Immature natural killer cell (primary cell): ENCODE measurements around the gene AADAC. TPM values are rescaled to one million over a fixed set of nuclear protein-coding genes. Genes with fewer than 3 reads are reported as not detected.
"Not testable (repeated sequence)": the region's sequence is repeated elsewhere in the genome, so short reads cannot be mapped to it uniquely, and the experiment has no call there.

Source experiments
- DNase-seq, 3 donors: peaks; one replicate each; pipeline ENCODE4 v3.0.0; 2022; ENCODE audit warnings: mixed read lengths in 1 of 3
- H3K27ac Mint-ChIP-seq, 6 donors: one replicate each; pipeline ENCODE4 v1.8.0; 2020; ENCODE audit warnings: mixed read lengths in 6 of 6, mild to moderate bottlenecking in 5 of 6, inconsistent platforms in 4 of 6, moderate library complexity in 3 of 6
- H3K27me3 Mint-ChIP-seq, 3 donors: one replicate each; pipeline ENCODE4 v1.8.0; 2020 to 2021; ENCODE audit warnings: low read depth in 3 of 3, mild to moderate bottlenecking in 3 of 3, mixed read lengths in 3 of 3, moderate library complexity in 3 of 3, inconsistent platforms in 1 of 3
- H3K36me3 Mint-ChIP-seq, 3 donors: one replicate each; pipeline ENCODE4 v1.8.0; 2020; ENCODE audit warnings: mixed read lengths in 3 of 3, inconsistent platforms in 2 of 3, mild to moderate bottlenecking in 2 of 3
- H3K4me1 Mint-ChIP-seq, 2 donors: one replicate each; pipeline ENCODE4 v1.8.0; 2020; ENCODE audit warnings: inconsistent platforms in 2 of 2, mild to moderate bottlenecking in 2 of 2, mixed read lengths in 2 of 2, moderate library complexity in 1 of 2
- H3K4me3 Mint-ChIP-seq, 5 donors: one replicate each; pipeline ENCODE4 v1.8.0; 2020; ENCODE audit warnings: mild to moderate bottlenecking in 5 of 5, mixed read lengths in 5 of 5, inconsistent platforms in 3 of 5, moderate library complexity in 3 of 5
- H3K9me3 Mint-ChIP-seq, 6 donors: one replicate each; pipeline ENCODE4 v1.8.0; 2020; ENCODE audit warnings: mild to moderate bottlenecking in 6 of 6, mixed read lengths in 6 of 6, inconsistent platforms in 4 of 6, moderate library complexity in 3 of 6
- polyA plus RNA-seq, 3 donors: library from polyadenylated mRNA; unstranded; fragments of 300-500 nt; fragmentation: Illumina TruSeq; gene quantifications; one replicate each; pipeline ENCODE4 v1.2.3, GENCODE V29; 2021

AADAC gene
- polyA plus RNA-seq, 3 donors from 2014 or later, result not detected

DNA sequence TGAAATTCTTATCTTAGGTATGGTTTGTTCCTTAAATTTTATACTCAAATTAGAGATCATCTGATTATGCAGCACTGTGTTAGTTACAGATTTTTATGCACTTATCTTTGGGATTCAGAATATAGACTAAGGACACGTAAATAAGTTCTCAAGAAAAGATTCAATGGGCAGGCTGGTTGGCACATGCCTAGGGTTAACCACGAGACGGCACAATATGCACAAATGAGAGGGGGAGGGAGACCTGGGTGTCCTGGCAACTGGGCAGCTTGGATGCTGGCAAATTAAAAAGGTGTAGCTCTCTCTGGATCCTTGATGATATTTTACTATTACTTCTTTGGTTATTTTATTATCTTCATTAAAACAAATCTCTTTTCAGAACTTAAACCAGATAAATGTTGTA, 672 bp downstream of the AADAC start:
- Mint-ChIP-seq H3K4me1 (no peaks in the 10 kb centered on the region), H3K27ac (no peak overlapping the region), H3K9me3 (no peaks in the 10 kb centered on the region), H3K4me3 (no peak overlapping the region), H3K27me3 (peaks cover 2 to 5% (median 3%) of the 10 kb centered on the region in 3 donors), H3K36me3 (no peaks in the 10 kb centered on the region)
- no peak for DNase-seq

DNA sequence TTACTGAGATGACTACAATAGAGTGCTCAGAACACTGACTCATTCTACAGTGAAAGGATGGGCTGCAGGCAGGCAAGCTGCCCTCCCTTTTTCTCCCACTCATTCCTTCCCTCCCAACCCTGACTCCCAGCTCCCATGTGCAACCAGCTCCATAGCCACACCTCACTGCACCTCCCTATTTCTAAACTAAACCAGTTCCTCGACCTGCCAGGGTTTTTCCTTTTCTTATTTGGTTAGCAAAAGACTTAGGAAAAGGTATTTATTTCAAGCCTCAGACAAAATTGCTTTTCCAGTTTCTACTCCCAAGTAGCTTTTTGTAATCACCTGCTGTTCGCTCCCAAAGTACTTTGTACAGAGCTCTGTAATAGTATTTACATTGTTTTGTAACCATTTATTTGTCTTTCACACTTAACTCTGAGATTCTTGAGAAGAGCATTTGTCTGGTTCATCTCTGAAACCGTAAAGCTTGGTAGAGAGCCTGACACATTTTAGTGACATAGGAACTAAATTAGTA, 2.2 kb downstream of the AADAC start:
- Mint-ChIP-seq H3K27me3 (peaks cover 2 to 5% (median 3%) of the 10 kb centered on the region in 3 donors), H3K36me3 (no peaks in the 10 kb centered on the region), H3K4me3 (no peak overlapping the region), H3K9me3 (no peaks in the 10 kb centered on the region), H3K4me1 (no peaks in the 10 kb centered on the region), H3K27ac (no peak overlapping the region)
- no peak for DNase-seq

DNA sequence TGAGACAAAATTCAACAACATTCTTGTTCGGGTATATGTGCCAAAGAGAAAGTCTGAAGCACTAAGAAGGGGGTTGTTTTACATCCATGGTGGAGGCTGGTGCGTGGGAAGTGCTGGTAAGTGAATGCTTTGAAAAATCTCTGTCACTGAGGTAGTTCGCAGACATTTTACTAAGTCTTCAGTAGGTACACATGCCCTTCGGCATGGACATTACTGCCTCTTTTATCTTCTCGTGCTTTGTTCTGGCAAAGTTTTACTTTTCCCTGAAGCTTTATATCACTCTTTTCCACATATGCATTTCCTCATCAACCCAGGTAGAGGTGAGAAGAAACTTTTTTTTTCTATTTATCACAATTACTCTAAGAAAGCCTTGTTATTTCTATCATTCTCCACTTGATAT, 3.6 kb downstream of the AADAC start:
- DNase-seq, result no peak
- H3K4me3 Mint-ChIP-seq, result no peak overlapping the region
- no peak overlapping the region for H3K27ac Mint-ChIP-seq
- no peaks in the 10 kb centered on the region for H3K9me3 Mint-ChIP-seq
- no peaks in the 10 kb centered on the region for H3K4me1 Mint-ChIP-seq
- H3K36me3 Mint-ChIP-seq, result no peaks in the 10 kb centered on the region
- peaks cover 2 to 5% (median 3%) of the 10 kb centered on the region in 3 donors for H3K27me3 Mint-ChIP-seq

DNA sequence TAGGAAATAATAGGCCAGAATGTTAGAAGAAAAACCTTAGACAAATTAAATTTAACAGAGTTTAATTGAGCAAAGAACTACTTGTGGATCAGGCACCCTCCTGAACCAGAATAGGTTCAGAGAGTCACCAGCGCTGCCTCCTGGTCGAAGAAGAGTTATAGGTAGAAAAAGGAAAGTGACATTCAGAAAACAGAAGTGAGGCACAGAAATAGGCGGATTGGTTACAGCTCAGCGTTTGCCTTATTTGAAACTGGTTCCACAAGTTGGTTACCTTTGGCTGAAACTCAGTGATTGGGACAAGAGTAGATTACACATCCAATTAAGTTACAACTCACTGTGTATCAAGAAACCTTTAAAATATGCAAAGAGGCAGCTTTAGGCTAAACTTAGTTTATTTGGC, 4.4 kb downstream of the AADAC start:
- no peak overlapping the region for H3K27ac Mint-ChIP-seq
- no peaks in the 10 kb centered on the region for H3K9me3 Mint-ChIP-seq
- no peak for DNase-seq
- H3K4me3 Mint-ChIP-seq, result no peak overlapping the region
- H3K4me1 Mint-ChIP-seq, result no peaks in the 10 kb centered on the region
- no peaks in the 10 kb centered on the region for H3K36me3 Mint-ChIP-seq
- H3K27me3 Mint-ChIP-seq, result peaks cover 2 to 5% (median 3%) of the 10 kb centered on the region in 3 donors

DNA sequence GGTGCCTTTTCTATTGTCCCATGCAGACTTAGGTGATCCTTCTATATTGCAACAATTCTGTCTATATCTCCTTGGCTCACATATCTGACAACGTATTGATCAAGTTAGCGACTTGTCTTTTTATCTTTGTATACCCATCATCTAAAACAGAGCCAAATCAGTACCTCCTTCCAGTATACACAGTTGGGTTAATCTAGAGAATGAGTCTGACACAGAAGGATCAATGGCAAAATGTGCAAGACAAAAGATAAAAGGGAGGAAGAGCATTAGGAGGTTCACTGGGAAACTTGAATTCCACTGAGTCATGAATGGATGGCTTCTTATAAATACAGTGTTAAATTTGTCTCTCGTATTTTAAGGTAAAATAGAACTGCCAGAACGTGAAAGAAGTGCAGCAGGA, 6.0 kb downstream of the AADAC start:
- Mint-ChIP-seq H3K9me3 (no peaks in the 10 kb centered on the region), H3K4me3 (no peak overlapping the region), H3K36me3 (no peaks in the 10 kb centered on the region), H3K27me3 (peaks cover 2 to 5% (median 3%) of the 10 kb centered on the region in 3 donors), H3K4me1 (no peaks in the 10 kb centered on the region), H3K27ac (no peak overlapping the region)
- no peak for DNase-seq

DNA sequence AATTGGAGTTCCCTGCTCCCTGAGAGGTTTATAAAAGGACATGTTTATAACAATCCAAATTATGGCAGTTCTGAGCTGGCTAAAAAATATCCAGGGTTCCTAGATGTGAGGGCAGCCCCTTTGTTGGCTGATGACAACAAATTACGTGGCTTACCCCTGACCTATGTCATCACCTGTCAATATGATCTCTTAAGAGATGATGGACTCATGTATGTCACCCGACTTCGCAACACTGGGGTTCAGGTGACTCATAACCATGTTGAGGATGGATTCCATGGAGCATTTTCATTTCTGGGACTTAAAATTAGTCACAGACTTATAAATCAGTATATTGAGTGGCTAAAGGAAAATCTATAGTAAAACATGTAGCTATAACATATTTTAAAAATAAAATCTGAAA, 13.9 kb downstream of the AADAC start:
- H3K9me3 Mint-ChIP-seq, result no peaks in the 10 kb centered on the region
- no peaks in the 10 kb centered on the region for H3K4me1 Mint-ChIP-seq
- H3K36me3 Mint-ChIP-seq, result no peaks in the 10 kb centered on the region
- no peak overlapping the region for H3K4me3 Mint-ChIP-seq
- H3K27ac Mint-ChIP-seq, result no peak overlapping the region
- DNase-seq, result no peak
- H3K27me3 Mint-ChIP-seq, result peaks cover 0 to 16% (median 11%) of the 10 kb centered on the region in 3 donors

DNA sequence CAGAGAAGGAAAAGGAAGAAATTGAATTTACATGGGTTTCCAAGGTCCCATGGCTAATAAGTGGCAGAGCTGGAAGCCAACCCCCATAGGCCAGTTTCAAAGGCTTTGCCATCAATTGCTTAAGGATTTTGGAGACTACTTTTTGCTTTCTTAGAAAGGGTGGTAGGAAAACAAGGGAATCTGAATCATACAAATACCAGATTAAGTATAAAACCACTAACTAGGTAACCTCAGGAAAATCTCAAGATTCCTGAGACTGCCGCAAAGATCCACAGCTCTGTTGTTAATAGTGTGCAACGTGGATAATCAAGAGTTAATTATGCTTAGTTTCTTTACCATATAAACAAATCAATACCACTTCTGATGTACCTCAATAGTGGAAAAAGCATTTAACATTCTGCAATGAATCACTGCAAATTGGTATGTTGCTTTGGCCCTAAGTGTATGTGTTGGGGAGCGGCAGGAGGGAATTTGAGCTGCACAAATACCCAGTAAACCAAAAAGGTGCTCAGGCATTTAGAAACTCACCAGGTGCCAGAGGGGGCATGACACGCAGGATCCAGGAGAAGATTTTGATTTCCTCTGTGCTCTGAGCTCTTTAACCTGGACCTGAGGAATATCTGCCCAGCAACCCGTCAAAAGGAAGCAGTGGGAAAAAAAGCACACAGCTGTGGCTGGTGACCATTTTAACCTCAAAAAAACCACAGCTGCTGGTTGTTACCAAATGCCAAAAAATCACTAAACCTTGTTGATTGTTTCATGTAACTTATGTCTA, 22.0 kb downstream of the AADAC start:
- peak overlapping the region in 1 of 6 donors; percentile 25 for H3K27ac Mint-ChIP-seq
- no peak for DNase-seq
- H3K4me3 Mint-ChIP-seq, result no peak overlapping the region
- H3K36me3 Mint-ChIP-seq, result no peaks in the 10 kb centered on the region
- H3K27me3 Mint-ChIP-seq, result peaks cover 0 to 10% (median 0%) of the 10 kb centered on the region in 3 donors
- H3K4me1 Mint-ChIP-seq, result peaks cover 0 to 15% of the 10 kb centered on the region in 2 donors
- H3K9me3 Mint-ChIP-seq, result no peaks in the 10 kb centered on the region

DNA sequence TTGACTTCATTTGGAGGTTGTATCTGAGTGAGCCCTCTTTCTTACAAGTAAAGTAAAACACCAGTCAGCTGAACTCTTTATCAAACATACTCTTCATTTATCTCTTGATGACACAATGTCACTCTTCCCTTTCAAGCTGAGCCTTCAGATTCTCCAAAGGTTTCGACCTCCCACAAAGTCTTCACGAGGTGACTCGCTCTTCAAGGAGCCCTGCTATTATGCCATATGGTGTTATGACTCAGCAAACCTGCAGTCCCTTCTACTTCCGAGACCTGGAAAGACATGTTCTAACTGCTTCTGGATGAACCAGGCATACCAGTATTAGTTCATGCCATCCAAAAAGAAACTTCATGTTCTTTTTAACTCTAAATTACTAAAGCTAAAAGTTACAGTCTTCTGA, 23.1 kb downstream of the AADAC start:
- Mint-ChIP-seq H3K27me3 (peaks cover 0 to 8% (median 0%) of the 10 kb centered on the region in 3 donors), H3K36me3 (no peaks in the 10 kb centered on the region), H3K4me1 (peaks cover 0 to 15% of the 10 kb centered on the region in 2 donors), H3K4me3 (no peak overlapping the region), H3K27ac (no peak overlapping the region), H3K9me3 (no peaks in the 10 kb centered on the region)
- DNase-seq, result no peak

DNA sequence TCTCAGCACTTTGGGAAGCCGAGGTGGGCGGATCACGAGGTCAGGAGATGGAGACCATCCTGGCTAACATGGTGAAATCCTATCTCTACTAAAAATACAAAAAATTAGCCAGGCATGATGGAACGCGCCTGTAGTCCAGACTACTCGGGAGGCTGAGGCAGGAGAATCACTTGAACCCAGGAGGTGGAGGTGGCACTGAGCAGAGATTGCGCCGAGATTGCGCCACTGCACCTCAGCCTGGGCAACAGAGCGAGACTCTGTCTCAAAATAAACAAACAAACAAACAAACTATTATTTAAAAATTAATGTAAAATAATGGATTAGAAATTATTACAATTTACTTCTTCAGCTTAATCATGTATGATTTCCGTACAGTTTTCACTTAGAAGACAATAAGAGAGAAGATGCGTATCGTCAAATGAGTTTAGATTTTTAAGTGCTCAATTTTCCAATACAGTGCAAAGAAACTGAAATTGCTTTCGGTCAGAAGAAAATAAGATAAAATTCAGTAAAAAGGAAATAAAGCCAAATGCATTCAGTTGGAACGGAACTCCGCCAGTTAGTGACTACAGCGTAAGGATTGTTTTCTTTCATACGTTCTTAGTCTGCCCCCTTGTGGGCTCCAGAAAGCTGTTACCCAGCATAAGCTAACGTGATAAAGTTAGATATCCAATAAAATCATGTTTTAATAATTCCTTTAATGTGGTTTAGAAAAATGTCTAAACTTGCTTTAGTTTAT, 24.8 kb downstream of the AADAC start:
- peak; percentile 21 to 38 (median 37) for DNase-seq
- Mint-ChIP-seq H3K36me3 (no peaks in the 10 kb centered on the region), H3K27ac (no peak overlapping the region), H3K4me1 (peaks cover 0 to 15% of the 10 kb centered on the region in 2 donors), H3K9me3 (no peaks in the 10 kb centered on the region), H3K4me3 (peak overlapping the region in 2 of 5 donors; percentile 41 to 63), H3K27me3 (peaks cover 0 to 8% (median 1%) of the 10 kb centered on the region in 3 donors)

DNA sequence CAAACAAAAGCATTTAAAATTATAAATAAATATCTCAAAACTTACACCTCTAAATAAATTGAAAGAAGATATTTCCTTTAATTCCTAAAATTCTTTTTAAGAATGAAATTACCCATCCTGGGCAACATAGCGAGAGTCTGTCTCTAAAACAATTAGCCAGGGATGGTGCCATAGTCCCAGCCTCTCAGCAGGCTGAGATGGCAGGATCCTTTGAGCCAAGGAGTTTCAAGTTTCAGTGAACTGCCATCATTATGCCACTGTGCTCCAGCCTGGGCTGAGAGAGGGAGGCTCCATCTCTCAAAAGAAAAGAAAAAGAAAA, 25.4 kb downstream of the AADAC start:
- no peak overlapping the region for H3K4me3 Mint-ChIP-seq

DNA sequence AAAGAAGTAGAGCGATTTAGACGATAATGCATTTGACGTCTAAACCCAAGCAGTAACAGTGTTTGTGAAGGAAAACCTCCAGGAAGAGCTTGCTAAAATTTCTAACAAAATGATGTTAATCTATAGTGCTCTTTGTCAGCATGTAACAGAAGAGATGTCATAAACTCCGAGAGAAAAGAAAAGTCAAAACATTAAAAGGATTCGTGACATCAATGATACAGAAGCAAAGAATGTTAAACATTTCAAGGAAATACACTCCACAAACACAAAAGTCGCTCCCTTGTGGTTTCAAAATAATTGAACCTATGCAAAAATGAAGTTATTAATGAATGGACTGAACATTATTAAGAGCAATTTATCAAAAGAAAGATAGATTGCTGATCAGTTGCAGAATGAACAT, 27.9 kb downstream of the AADAC start:
- Mint-ChIP-seq H3K36me3 (no peaks in the 10 kb centered on the region), H3K9me3 (no peaks in the 10 kb centered on the region), H3K4me3 (no peak overlapping the region), H3K27me3 (peaks cover 0 to 7% (median 1%) of the 10 kb centered on the region in 3 donors), H3K4me1 (peaks cover 0 to 7% of the 10 kb centered on the region in 2 donors), H3K27ac (no peak overlapping the region)
- no peak for DNase-seq

More for the DNA sequence above, 25.4 kb downstream of the AADAC start:
- no peaks in the 10 kb centered on the region for H3K36me3 Mint-ChIP-seq
- H3K4me1 Mint-ChIP-seq, result peaks cover 0 to 15% of the 10 kb centered on the region in 2 donors
- H3K27me3 Mint-ChIP-seq, result peaks cover 0 to 8% (median 1%) of the 10 kb centered on the region in 3 donors
- no peak overlapping the region for H3K27ac Mint-ChIP-seq
- no peaks in the 10 kb centered on the region for H3K9me3 Mint-ChIP-seq
- DNase-seq, result no peak

DNA sequence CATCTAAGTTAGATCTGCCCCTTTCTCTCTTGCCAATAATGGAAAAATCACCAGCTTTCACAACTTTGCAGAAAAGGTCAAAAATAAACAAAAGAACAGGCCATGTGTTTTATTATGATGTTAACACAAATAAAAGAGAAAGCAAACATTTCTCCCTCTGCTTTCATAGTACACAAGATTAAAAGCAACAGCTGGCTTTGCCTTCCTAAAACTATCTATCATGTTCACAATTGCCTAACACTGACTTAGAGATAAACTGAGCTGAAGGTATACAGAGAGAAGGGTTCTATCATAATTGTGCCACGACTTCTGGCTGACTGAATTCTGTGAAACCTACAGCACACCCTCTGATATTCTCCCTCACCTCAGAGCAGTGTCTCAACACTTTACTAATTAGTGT, 29.4 kb downstream of the AADAC start:
- Mint-ChIP-seq H3K27ac (no peak overlapping the region), H3K4me1 (no peaks in the 10 kb centered on the region), H3K36me3 (no peaks in the 10 kb centered on the region), H3K9me3 (no peaks in the 10 kb centered on the region), H3K4me3 (no peak overlapping the region), H3K27me3 (peaks cover 0 to 5% (median 1%) of the 10 kb centered on the region in 3 donors)
- DNase-seq, result no peak

DNA sequence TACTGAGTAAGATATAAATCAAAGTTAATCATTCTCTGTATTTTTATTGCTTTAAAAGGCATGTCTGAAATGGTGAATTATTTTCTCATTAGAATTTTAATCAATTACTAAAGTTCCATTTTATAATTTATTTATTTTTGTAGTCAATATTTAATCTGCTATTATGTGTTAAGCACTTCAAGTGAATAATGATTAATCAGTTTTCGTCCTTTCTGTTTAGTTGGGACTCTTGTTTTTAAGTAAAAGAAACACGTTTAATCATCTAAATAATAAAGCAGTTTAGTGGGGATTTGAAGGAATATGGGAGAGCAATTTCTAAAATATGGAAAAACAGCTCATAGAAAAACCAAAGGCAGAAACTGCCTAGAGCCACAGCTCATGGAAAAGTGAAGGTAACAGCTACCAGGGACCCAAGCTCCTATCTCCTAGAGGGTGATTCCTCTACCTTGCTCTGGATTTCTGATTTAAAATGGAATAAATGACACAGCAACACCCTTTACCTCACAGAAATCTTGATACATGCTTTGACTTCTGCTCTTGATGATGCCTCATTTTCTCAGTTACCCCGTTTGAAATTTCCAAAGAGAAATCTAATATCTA, 31.5 kb downstream of the AADAC start:
- Mint-ChIP-seq H3K4me3 (no peak overlapping the region), H3K4me1 (no peaks in the 10 kb centered on the region), H3K27ac (no peak overlapping the region), H3K36me3 (peaks cover 0 to 10% (median 0%) of the 10 kb centered on the region in 3 donors), H3K9me3 (peaks cover 0 to 5% (median 1%) of the 10 kb centered on the region in 6 donors), H3K27me3 (peaks cover 0 to 7% (median 1%) of the 10 kb centered on the region in 3 donors)
- DNase-seq, result no peak

DNA sequence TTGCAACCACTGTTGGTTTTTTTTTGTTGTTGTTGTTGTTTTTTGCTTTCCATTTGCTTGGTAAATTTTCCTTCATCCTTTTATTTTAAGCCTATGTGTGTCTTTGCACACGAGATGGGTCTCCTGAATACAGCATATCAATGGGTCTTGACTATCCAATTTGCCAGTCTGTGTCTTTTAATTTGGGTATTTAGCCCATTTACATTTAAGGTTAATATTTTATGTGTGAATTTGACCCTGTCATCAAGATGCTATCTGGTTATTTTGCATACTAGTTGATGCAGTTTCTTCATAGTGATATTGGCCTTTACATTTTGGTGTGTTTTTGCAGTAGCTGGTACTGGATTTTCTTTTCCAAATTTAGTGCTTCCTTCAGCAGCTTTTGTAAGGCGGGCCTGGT, 36.1 kb downstream of the AADAC start:
- H3K4me1 Mint-ChIP-seq, DNase-seq, H3K27ac Mint-ChIP-seq, H3K27me3 Mint-ChIP-seq, H3K4me3 Mint-ChIP-seq: not testable (repeated sequence)
- peaks cover 0 to 16% (median 0%) of the 10 kb centered on the region in 3 donors for H3K36me3 Mint-ChIP-seq
- peaks cover 0 to 13% (median 7%) of the 10 kb centered on the region in 6 donors for H3K9me3 Mint-ChIP-seq
